ENCODE data around the gene MSMB.

The MSMB gene

DNA sequence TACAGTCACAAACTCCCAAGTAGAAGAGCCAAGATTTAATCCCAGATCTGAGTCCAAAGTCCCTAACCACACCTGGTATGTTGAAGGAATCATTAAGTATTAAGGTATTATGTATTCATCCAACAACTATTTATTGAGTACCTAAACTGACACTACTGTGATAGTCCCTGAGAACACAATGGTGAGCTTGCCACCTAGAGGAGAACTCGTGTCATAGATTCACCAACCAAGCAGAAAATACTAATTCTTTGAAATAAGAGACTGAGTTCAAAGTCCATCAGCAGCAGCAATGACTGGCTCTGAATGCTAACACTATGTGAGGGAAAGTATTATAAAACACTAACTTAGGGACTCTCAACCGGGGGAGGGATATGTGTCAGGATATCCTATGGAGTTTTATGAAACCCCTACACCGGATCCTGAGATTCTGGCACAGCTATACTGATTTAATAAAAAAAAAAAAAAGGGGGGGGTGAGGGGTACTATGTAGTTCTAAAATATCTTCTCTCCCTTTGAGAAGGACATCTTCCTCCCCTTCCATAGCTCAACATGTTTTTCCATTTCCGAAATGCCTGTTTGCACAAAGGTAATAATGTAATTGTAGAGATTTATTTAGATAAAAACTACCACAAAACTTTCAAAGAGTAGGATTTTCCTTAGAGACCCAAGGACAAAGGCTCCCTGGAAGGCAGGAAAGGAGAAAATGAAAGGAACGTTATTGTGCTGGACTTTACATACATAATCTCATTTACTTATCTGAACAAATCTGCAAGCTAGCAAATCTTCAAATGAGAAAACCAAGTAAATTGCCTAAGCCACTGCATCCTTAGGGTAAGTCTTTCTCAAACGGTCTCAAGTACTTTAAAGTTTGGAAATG lies 17.2 kb downstream of the MSMB start:
- no peak for TF ChIP-seq SIN3A (IDR thresholded peaks at IDR 0.05; ENCODE audit: borderline replicate concordance, insufficient read depth, low read length)
- TF ChIP-seq FOXP2 (optimal IDR thresholded peaks at IDR 0.05; ENCODE audit: borderline replicate concordance, extremely low read depth, extremely low read length, insufficient read depth) = no peak
- TF ChIP-seq TAF1 (IDR thresholded peaks at IDR 0.05; ENCODE audit: borderline replicate concordance, insufficient read depth, low read length) = no peak
- TF ChIP-seq, protein P1, sequence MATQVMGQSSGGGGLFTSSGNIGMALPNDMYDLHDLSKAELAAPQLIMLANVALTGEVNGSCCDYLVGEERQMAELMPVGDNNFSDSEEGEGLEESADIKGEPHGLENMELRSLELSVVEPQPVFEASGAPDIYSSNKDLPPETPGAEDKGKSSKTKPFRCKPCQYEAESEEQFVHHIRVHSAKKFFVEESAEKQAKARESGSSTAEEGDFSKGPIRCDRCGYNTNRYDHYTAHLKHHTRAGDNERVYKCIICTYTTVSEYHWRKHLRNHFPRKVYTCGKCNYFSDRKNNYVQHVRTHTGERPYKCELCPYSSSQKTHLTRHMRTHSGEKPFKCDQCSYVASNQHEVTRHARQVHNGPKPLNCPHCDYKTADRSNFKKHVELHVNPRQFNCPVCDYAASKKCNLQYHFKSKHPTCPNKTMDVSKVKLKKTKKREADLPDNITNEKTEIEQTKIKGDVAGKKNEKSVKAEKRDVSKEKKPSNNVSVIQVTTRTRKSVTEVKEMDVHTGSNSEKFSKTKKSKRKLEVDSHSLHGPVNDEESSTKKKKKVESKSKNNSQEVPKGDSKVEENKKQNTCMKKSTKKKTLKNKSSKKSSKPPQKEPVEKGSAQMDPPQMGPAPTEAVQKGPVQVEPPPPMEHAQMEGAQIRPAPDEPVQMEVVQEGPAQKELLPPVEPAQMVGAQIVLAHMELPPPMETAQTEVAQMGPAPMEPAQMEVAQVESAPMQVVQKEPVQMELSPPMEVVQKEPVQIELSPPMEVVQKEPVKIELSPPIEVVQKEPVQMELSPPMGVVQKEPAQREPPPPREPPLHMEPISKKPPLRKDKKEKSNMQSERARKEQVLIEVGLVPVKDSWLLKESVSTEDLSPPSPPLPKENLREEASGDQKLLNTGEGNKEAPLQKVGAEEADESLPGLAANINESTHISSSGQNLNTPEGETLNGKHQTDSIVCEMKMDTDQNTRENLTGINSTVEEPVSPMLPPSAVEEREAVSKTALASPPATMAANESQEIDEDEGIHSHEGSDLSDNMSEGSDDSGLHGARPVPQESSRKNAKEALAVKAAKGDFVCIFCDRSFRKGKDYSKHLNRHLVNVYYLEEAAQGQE (IDR thresholded peaks at IDR 0.05; ENCODE audit: insufficient read depth in 1 of 2, low read depth in 2 of 2, low read length in 2 of 2) = no peak
- no peak for TF ChIP-seq POLR2AphosphoS5 (IDR thresholded peaks at IDR 0.05; ENCODE audit: low read depth, low read length)

DNA sequence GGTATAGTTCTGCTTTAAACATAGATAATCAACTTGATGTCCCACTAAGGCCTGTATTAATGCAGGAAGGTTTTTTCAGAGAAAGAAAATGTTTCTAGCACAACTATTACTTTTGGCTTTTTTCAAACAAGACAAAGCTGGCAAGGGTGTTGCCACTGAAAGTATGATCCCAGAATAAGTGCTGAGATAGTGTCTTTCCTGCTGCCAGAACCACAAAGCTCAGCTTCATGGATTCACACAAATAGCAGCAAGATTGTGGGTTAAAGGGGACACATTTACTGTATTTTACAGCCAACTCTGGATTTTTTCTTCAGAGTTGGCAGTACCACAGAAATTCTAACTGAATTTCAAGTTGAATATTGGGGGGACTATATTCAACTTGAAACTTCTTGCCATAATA lies 20.0 kb downstream of the MSMB start:
- TF ChIP-seq FOXP2 (optimal IDR thresholded peaks at IDR 0.05; ENCODE audit: borderline replicate concordance, extremely low read depth, extremely low read length, insufficient read depth) (no peak), SIN3A (IDR thresholded peaks at IDR 0.05; ENCODE audit: borderline replicate concordance, insufficient read depth, low read length) (no peak), TAF1 (IDR thresholded peaks at IDR 0.05; ENCODE audit: borderline replicate concordance, insufficient read depth, low read length) (no peak), POLR2AphosphoS5 (IDR thresholded peaks at IDR 0.05; ENCODE audit: low read depth, low read length) (no peak)
- TF ChIP-seq, protein P1 (IDR thresholded peaks at IDR 0.05; ENCODE audit: insufficient read depth in 1 of 2, low read depth in 2 of 2, low read length in 2 of 2) = no peak

DNA sequence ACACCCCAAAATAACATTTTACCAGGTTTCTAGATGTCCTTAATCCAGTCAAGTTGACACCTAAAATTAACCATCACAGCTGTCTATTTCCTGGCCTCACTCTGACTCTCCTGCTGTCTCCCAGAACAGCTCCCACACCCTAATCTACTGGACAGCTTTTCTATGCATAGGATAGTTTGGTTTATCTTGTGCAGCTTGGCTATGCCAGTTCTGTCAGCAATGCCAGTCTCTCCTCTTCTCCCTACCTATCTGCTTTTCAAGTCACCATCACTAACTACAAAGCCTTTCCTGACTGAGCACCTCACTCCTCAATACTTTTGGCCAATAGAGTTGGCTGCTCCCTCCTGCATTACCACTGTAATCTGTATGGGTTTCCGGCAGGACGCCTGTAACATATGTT lies 20.7 kb downstream of the MSMB start:
- no peak for TF ChIP-seq SIN3A (IDR thresholded peaks at IDR 0.05; ENCODE audit: borderline replicate concordance, insufficient read depth, low read length)
- no peak for TF ChIP-seq FOXP2 (optimal IDR thresholded peaks at IDR 0.05; ENCODE audit: borderline replicate concordance, extremely low read depth, extremely low read length, insufficient read depth)
- TF ChIP-seq POLR2AphosphoS5 (IDR thresholded peaks at IDR 0.05; ENCODE audit: low read depth, low read length) = no peak
- TF ChIP-seq, protein P1 (IDR thresholded peaks at IDR 0.05; ENCODE audit: insufficient read depth in 1 of 2, low read depth in 2 of 2, low read length in 2 of 2) = no peak
- no peak for TF ChIP-seq TAF1 (IDR thresholded peaks at IDR 0.05; ENCODE audit: borderline replicate concordance, insufficient read depth, low read length)

DNA sequence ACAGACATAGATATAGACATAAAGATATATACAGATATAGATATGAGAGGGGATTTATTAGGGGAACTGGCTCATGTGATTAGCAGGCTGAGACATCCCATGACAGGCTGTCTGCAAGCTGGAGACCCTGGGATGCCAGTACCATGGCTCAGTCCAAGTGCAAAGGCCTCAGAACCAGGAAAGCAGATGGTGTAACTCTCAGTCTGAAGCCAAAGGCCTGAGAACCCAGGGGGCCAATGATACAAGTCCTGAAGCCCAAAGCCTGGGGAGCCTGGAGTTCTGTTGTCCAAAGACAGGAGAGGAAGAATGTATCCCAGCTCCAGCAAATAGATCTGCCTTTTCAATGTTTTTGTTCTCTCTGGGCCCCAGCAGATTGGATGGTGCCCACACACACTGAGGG lies 21.1 kb downstream of the MSMB start:
- TF ChIP-seq, protein P1 (IDR thresholded peaks at IDR 0.05; ENCODE audit: insufficient read depth in 1 of 2, low read depth in 2 of 2, low read length in 2 of 2) = no peak
- TF ChIP-seq SIN3A (IDR thresholded peaks at IDR 0.05; ENCODE audit: borderline replicate concordance, insufficient read depth, low read length) (no peak), POLR2AphosphoS5 (IDR thresholded peaks at IDR 0.05; ENCODE audit: low read depth, low read length) (no peak), TAF1 (IDR thresholded peaks at IDR 0.05; ENCODE audit: borderline replicate concordance, insufficient read depth, low read length) (no peak), FOXP2 (optimal IDR thresholded peaks at IDR 0.05; ENCODE audit: borderline replicate concordance, extremely low read depth, extremely low read length, insufficient read depth) (no peak)
